HepG2 (cell line): ENCODE data around the gene PTGDR. TPM values are rescaled to one million over a fixed set of nuclear protein-coding genes. Genes with fewer than 3 reads are reported as not detected.

Source experiments
- GATAD2A ChIP-seq: IDR thresholded peaks from 2 replicates; pipeline ENCODE4 v1.6.1; 2016
- PHF5A ChIP-seq: IDR thresholded peaks from one replicate; pipeline ENCODE4 v1.6.1; 2018; ENCODE audit warnings: low read depth, missing genetic modification reagents; ENCODE audit not compliant: unreplicated experiment
- ZFP37 ChIP-seq: sonication (generic); formaldehyde crosslinking; IDR thresholded peaks from 2 replicates; pipeline ENCODE4 v1.4.0; 2020; ENCODE audit warnings: missing genetic modification reagents, borderline replicate concordance
- ZNF382 ChIP-seq: sonication (generic); formaldehyde crosslinking; IDR thresholded peaks from 2 replicates; pipeline ENCODE4 v1.5.0; 2020; ENCODE audit warnings: missing genetic modification reagents, mild to moderate bottlenecking, borderline replicate concordance
- ZNF430 ChIP-seq: sonication (generic); formaldehyde crosslinking; IDR thresholded peaks from 2 replicates; pipeline ENCODE4 v1.9.0; 2021; ENCODE audit warnings: mild to moderate bottlenecking, missing genetic modification reagents
- ZNF589 ChIP-seq: sonication (generic); formaldehyde crosslinking; conservative IDR thresholded peaks from 2 replicates; pipeline ENCODE4 v1.8.0; 2022; ENCODE audit warnings: mild to moderate bottlenecking, moderate library complexity, missing genetic modification reagents
- ZNF703 ChIP-seq: sonication (generic); formaldehyde crosslinking; IDR thresholded peaks from 2 replicates; pipeline ENCODE4 v1.5.1; 2020; ENCODE audit warnings: missing genetic modification reagents, mild to moderate bottlenecking, moderate library complexity, borderline replicate concordance
- ZNF777 ChIP-seq: sonication (generic); formaldehyde crosslinking; IDR thresholded peaks from 2 replicates; pipeline ENCODE4 v1.4.0; 2020; ENCODE audit warnings: missing genetic modification reagents
- ZNF780A ChIP-seq: sonication (generic); formaldehyde crosslinking; IDR thresholded peaks from 2 replicates; pipeline ENCODE4 v1.8.0; 2022; ENCODE audit warnings: mild to moderate bottlenecking, missing genetic modification reagents, moderate library complexity
- ZSCAN25 ChIP-seq: sonication (generic); formaldehyde crosslinking; IDR thresholded peaks from 2 replicates; pipeline ENCODE4 v1.8.0; 2022; ENCODE audit warnings: mild to moderate bottlenecking, missing genetic modification reagents
- polyA plus RNA-seq, 8 experiments: library from polyadenylated mRNA; depleted of rRNA in 3 of 8; stranded (reverse) in 7 of 8; unstranded in 1 of 8; fragments of >200 nt; fragmentation: Illumina TruSeq in 4 of 8; extraction: Trizol in 4 of 8; gene quantifications; 2 replicates each; pipeline versions ENCODE4 v1.2.1 to v1.2.3, GENCODE V29; 2011 to 2016; ENCODE audit warnings: low read depth in 4 of 8, missing spikeins in 1 of 8, mixed read lengths in 1 of 8; ENCODE audit not compliant: insufficient read depth in 1 of 8
- total RNA-seq, 5 experiments: library from RNA; depleted of rRNA; stranded (reverse); fragments of >200 nt; fragmentation: Illumina TruSeq; extraction: Trizol; gene quantifications; 2 replicates each; pipeline ENCODE4 v1.2.3, GENCODE V29; 2016; ENCODE audit warnings: low read depth in 1 of 5
- TF ChIP-seq, protein P1 (sequence below): sonication (generic); formaldehyde crosslinking; IDR thresholded peaks from 2 replicates; pipeline ENCODE4 v1.4.0; 2020; ENCODE audit warnings: missing genetic modification reagents
- TF ChIP-seq, protein P2 (sequence below): sonication (generic); formaldehyde crosslinking; IDR thresholded peaks from 2 replicates; pipeline ENCODE4 v1.5.0; 2020; ENCODE audit warnings: missing genetic modification reagents

The PTGDR gene
- total and polyA plus RNA-seq, 2 of the 13 experiments (the other 11 are each of a cell fraction or from before 2014, with no cell fraction given), result not detected

- TF ChIP-seq, protein P1, sequence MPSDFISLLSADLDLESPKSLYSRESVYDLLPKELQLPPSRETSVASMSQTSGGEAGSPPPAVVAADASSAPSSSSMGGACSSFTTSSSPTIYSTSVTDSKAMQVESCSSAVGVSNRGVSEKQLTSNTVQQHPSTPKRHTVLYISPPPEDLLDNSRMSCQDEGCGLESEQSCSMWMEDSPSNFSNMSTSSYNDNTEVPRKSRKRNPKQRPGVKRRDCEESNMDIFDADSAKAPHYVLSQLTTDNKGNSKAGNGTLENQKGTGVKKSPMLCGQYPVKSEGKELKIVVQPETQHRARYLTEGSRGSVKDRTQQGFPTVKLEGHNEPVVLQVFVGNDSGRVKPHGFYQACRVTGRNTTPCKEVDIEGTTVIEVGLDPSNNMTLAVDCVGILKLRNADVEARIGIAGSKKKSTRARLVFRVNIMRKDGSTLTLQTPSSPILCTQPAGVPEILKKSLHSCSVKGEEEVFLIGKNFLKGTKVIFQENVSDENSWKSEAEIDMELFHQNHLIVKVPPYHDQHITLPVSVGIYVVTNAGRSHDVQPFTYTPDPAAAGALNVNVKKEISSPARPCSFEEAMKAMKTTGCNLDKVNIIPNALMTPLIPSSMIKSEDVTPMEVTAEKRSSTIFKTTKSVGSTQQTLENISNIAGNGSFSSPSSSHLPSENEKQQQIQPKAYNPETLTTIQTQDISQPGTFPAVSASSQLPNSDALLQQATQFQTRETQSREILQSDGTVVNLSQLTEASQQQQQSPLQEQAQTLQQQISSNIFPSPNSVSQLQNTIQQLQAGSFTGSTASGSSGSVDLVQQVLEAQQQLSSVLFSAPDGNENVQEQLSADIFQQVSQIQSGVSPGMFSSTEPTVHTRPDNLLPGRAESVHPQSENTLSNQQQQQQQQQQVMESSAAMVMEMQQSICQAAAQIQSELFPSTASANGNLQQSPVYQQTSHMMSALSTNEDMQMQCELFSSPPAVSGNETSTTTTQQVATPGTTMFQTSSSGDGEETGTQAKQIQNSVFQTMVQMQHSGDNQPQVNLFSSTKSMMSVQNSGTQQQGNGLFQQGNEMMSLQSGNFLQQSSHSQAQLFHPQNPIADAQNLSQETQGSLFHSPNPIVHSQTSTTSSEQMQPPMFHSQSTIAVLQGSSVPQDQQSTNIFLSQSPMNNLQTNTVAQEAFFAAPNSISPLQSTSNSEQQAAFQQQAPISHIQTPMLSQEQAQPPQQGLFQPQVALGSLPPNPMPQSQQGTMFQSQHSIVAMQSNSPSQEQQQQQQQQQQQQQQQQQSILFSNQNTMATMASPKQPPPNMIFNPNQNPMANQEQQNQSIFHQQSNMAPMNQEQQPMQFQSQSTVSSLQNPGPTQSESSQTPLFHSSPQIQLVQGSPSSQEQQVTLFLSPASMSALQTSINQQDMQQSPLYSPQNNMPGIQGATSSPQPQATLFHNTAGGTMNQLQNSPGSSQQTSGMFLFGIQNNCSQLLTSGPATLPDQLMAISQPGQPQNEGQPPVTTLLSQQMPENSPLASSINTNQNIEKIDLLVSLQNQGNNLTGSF (CRISPR knock-in tag), result no peak
- TF ChIP-seq ZNF430 (CRISPR knock-in tag) (no peak), ZNF777 (no peak), GATAD2A (CRISPR knock-in tag) (no peak), ZNF703 (CRISPR knock-in tag) (no peak), PHF5A (CRISPR knock-in tag) (no peak), ZNF589 (CRISPR knock-in tag) (no peak), ZFP37 (CRISPR knock-in tag) (no peak), ZSCAN25 (CRISPR knock-in tag) (no peak), ZNF382 (CRISPR knock-in tag) (no peak), ZNF780A (CRISPR knock-in tag) (no peak)
- TF ChIP-seq, protein P2, sequence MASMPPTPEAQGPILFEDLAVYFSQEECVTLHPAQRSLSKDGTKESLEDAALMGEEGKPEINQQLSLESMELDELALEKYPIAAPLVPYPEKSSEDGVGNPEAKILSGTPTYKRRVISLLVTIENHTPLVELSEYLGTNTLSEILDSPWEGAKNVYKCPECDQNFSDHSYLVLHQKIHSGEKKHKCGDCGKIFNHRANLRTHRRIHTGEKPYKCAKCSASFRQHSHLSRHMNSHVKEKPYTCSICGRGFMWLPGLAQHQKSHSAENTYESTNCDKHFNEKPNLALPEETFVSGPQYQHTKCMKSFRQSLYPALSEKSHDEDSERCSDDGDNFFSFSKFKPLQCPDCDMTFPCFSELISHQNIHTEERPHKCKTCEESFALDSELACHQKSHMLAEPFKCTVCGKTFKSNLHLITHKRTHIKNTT (CRISPR knock-in tag), result no peak
These were observed 10.1 kb downstream of the PTGDR start (continued) for GRCh38 chr14:52277552-52277951.
